PC-3 (cell line): Measurements from ENCODE around the gene OR2T3.
"Not testable (repeated sequence)": the region's sequence is repeated elsewhere in the genome, so short reads cannot be mapped to it uniquely, and the experiment has no call there.

ENCODE experiments used
- EZH2 ChIP-seq: fragments of 300-600 bp; sonication (generic); IDR thresholded peaks from one replicate; pipeline ENCODE4 v1.6.1; 2017; ENCODE audit warnings: antibody characterized with exemption, mild to moderate bottlenecking, low read length; ENCODE audit not compliant: unreplicated experiment
- TF ChIP-seq, protein P1 (sequence below): fragments of 300-600 bp; sonication (generic); conservative IDR thresholded peaks from 2 replicates; pipeline ENCODE4 v1.5.1; 2017; ENCODE audit warnings: antibody characterized with exemption, low read depth, mild to moderate bottlenecking, low read length

DNA sequence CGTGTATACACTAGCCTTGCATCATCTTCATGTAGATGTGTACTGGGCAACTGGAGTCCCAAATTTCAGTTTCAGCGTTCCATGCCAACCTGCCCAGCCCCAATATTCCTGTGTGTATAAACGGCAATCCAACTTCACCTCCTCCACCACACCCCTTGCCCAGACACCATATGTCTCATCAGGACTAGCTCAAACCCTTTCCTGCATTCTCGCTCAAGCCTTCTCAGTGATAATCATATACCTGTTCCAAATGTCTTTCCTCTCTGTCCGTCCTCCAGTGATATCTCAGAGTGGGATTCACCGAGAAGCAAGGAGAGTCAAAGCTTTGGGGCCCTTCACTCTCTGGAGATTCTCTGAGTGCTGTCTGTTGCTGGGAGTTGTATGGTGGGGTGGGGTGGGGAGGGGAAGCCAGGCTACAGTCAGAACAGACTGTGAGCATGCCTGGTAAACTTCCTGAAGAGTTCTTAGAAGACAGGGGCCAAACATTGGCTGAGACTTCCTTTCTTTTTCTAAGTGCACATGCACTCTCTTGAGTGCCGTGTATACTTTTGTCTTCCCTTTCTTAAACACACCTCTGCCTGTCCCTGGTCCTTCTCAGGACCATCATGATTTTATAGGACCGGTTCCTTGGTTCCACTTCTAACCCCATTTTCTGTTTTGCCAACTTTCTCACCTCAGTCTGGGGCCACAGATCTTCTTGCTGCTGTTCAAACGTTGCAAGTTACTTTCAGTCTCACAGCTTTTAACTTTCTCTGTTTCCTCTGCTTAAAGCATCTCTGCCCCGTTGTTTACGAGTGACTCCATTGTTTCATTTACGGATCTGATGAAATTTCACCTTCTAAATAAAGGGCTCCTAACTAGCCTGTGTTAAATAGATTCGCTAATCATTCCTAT lies 8.8 kb downstream of the OR2T3 start:
- TF ChIP-seq, protein P1, sequence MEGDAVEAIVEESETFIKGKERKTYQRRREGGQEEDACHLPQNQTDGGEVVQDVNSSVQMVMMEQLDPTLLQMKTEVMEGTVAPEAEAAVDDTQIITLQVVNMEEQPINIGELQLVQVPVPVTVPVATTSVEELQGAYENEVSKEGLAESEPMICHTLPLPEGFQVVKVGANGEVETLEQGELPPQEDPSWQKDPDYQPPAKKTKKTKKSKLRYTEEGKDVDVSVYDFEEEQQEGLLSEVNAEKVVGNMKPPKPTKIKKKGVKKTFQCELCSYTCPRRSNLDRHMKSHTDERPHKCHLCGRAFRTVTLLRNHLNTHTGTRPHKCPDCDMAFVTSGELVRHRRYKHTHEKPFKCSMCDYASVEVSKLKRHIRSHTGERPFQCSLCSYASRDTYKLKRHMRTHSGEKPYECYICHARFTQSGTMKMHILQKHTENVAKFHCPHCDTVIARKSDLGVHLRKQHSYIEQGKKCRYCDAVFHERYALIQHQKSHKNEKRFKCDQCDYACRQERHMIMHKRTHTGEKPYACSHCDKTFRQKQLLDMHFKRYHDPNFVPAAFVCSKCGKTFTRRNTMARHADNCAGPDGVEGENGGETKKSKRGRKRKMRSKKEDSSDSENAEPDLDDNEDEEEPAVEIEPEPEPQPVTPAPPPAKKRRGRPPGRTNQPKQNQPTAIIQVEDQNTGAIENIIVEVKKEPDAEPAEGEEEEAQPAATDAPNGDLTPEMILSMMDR, result not testable (repeated sequence)
- TF ChIP-seq EZH2, result not testable (repeated sequence)
